ENCODE results near the gene SHISA5.
A peak's percentile ranks its signal among the peaks of the same experiment; 100 is the strongest.

SHISA5 gene

GRCh38 chr3:48429317-48429959 is 74.5 kb downstream of the SHISA5 start:
- DNase-seq: peak; percentile 52

- DNase-seq: no peak
Measured at GRCh38 chr3:48428572-48429316, 75.2 kb downstream of the SHISA5 start.

GRCh38 chr3:48428088-48428571 is 75.8 kb downstream of the SHISA5 start:
- no peak for DNase-seq

- no peak for DNase-seq
Measured at GRCh38 chr3:48427630-48427962, 76.4 kb downstream of the SHISA5 start.

- DNase-seq: no peak
Measured at GRCh38 chr3:48426944-48427629, 76.9 kb downstream of the SHISA5 start.

- DNase-seq: no peak
Measured at GRCh38 chr3:48426401-48426909, 77.5 kb downstream of the SHISA5 start.

GRCh38 chr3:48425281-48425812 is 78.6 kb downstream of the SHISA5 start:
- no peak for DNase-seq

GRCh38 chr3:48423883-48424695 is 79.9 kb downstream of the SHISA5 start:
- DNase-seq: no peak

- no peak for DNase-seq
Measured at GRCh38 chr3:48423241-48423882, 80.6 kb downstream of the SHISA5 start.

- no peak for DNase-seq
Measured at GRCh38 chr3:48422681-48423080, 81.3 kb downstream of the SHISA5 start.

GRCh38 chr3:48422272-48422671 is 81.7 kb downstream of the SHISA5 start:
- DNase-seq: no peak

- no peak for DNase-seq
Measured at GRCh38 chr3:48420561-48420960, 83.4 kb downstream of the SHISA5 start.

GRCh38 chr3:48419597-48419996 is 84.4 kb downstream of the SHISA5 start:
- no peak for DNase-seq

- no peak for DNase-seq
Measured at GRCh38 chr3:48419149-48419548, 84.8 kb downstream of the SHISA5 start.

- DNase-seq: no peak
Measured at GRCh38 chr3:48418651-48419050, 85.3 kb downstream of the SHISA5 start.

- no peak for DNase-seq
Measured at GRCh38 chr3:48418140-48418539, 85.8 kb downstream of the SHISA5 start.

Measured in NCI-H1048 (cell line).